ENCODE data around the gene MC3R.

Gene MC3R

DNA sequence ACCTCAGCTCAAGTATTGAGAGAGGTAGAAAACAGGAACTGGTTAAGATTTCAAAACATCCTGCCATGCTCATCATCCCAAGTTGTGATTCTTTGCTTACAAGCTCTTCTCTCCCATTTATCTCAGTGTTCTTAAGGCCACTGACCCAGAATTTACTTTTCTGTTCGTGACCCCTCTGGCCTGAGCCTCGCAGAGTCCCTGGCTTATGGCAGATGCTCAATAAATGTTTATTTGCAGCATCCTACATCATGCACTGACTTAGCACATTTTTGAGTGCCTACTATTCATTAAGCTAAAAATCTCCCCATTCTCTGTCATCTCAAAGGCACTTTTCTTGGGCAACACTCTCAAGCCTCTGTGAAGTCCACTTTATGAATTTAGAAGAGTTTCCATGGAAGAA, 33.4 kb upstream of the MC3R start:
- no peak for TF ChIP-seq SIN3A (IDR thresholded peaks at IDR 0.05; ENCODE audit: borderline replicate concordance, insufficient read depth, low read length)
- TF ChIP-seq, protein P1, sequence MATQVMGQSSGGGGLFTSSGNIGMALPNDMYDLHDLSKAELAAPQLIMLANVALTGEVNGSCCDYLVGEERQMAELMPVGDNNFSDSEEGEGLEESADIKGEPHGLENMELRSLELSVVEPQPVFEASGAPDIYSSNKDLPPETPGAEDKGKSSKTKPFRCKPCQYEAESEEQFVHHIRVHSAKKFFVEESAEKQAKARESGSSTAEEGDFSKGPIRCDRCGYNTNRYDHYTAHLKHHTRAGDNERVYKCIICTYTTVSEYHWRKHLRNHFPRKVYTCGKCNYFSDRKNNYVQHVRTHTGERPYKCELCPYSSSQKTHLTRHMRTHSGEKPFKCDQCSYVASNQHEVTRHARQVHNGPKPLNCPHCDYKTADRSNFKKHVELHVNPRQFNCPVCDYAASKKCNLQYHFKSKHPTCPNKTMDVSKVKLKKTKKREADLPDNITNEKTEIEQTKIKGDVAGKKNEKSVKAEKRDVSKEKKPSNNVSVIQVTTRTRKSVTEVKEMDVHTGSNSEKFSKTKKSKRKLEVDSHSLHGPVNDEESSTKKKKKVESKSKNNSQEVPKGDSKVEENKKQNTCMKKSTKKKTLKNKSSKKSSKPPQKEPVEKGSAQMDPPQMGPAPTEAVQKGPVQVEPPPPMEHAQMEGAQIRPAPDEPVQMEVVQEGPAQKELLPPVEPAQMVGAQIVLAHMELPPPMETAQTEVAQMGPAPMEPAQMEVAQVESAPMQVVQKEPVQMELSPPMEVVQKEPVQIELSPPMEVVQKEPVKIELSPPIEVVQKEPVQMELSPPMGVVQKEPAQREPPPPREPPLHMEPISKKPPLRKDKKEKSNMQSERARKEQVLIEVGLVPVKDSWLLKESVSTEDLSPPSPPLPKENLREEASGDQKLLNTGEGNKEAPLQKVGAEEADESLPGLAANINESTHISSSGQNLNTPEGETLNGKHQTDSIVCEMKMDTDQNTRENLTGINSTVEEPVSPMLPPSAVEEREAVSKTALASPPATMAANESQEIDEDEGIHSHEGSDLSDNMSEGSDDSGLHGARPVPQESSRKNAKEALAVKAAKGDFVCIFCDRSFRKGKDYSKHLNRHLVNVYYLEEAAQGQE (IDR thresholded peaks at IDR 0.05; ENCODE audit: insufficient read depth in 1 of 2, low read depth in 2 of 2, low read length in 2 of 2): no peak
- no peak for TF ChIP-seq POLR2AphosphoS5 (IDR thresholded peaks at IDR 0.05; ENCODE audit: low read depth, low read length)
- no peak for TF ChIP-seq FOXP2 (optimal IDR thresholded peaks at IDR 0.05; ENCODE audit: borderline replicate concordance, extremely low read depth, extremely low read length, insufficient read depth)
- TF ChIP-seq TAF1 (IDR thresholded peaks at IDR 0.05; ENCODE audit: borderline replicate concordance, insufficient read depth, low read length): no peak

DNA sequence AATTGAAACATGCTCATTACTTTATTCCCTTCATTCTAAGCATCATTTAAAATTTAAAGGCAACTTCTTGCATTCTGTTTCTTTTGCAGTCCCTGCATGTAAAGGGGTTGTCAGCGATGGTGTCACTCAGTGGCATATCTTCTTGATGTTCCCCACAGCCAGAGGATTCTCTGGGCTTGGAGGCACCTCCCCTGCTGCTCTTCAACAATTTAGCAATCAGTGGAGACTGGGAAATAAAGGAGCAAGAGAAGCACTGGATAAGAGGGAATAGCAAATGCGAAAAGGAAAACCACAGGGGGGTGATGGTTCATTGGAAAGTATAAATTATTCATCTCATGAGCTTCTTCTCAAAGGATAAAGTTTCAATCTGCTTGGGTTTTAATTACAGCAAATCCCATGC, 30.7 kb upstream of the MC3R start:
- no peak for TF ChIP-seq SIN3A (IDR thresholded peaks at IDR 0.05; ENCODE audit: borderline replicate concordance, insufficient read depth, low read length)
- TF ChIP-seq FOXP2 (optimal IDR thresholded peaks at IDR 0.05; ENCODE audit: borderline replicate concordance, extremely low read depth, extremely low read length, insufficient read depth): no peak
- TF ChIP-seq, protein P1 (IDR thresholded peaks at IDR 0.05; ENCODE audit: insufficient read depth in 1 of 2, low read depth in 2 of 2, low read length in 2 of 2): no peak
- no peak for TF ChIP-seq TAF1 (IDR thresholded peaks at IDR 0.05; ENCODE audit: borderline replicate concordance, insufficient read depth, low read length)
- no peak for TF ChIP-seq POLR2AphosphoS5 (IDR thresholded peaks at IDR 0.05; ENCODE audit: low read depth, low read length)

DNA sequence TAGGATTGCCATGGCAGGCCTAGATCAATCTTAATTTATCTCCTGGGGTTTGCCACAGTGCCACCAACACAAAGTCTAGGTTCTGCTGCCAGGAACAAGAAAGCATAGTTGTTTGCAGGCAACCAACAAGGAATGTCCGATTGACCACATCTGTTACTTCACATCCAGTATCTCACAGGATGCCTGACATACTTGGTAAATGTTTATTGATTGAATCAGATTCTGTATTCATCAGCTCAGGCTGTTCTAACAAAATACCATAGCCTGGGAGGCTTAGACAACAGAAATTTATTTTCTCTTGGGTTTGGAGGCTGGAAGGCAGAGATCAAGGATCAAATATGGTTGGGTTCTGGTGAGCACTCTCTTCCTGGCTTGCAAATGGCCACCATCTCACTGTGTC, 26.3 kb upstream of the MC3R start:
- no peak for TF ChIP-seq FOXP2 (optimal IDR thresholded peaks at IDR 0.05; ENCODE audit: borderline replicate concordance, extremely low read depth, extremely low read length, insufficient read depth)
- TF ChIP-seq, protein P1 (IDR thresholded peaks at IDR 0.05; ENCODE audit: insufficient read depth in 1 of 2, low read depth in 2 of 2, low read length in 2 of 2): no peak
- no peak for TF ChIP-seq SIN3A (IDR thresholded peaks at IDR 0.05; ENCODE audit: borderline replicate concordance, insufficient read depth, low read length)
- no peak for TF ChIP-seq TAF1 (IDR thresholded peaks at IDR 0.05; ENCODE audit: borderline replicate concordance, insufficient read depth, low read length)
- TF ChIP-seq POLR2AphosphoS5 (IDR thresholded peaks at IDR 0.05; ENCODE audit: low read depth, low read length): no peak

- TF ChIP-seq SIN3A (IDR thresholded peaks at IDR 0.05; ENCODE audit: borderline replicate concordance, insufficient read depth, low read length) (no peak), TAF1 (IDR thresholded peaks at IDR 0.05; ENCODE audit: borderline replicate concordance, insufficient read depth, low read length) (no peak), FOXP2 (optimal IDR thresholded peaks at IDR 0.05; ENCODE audit: borderline replicate concordance, extremely low read depth, extremely low read length, insufficient read depth) (no peak), POLR2AphosphoS5 (IDR thresholded peaks at IDR 0.05; ENCODE audit: low read depth, low read length) (no peak)
- TF ChIP-seq, protein P1 (IDR thresholded peaks at IDR 0.05; ENCODE audit: insufficient read depth in 1 of 2, low read depth in 2 of 2, low read length in 2 of 2): no peak
These were observed 25.6 kb upstream of the MC3R start for GRCh38 chr20:56222945-56223344.

GRCh38 chr20:56223352-56223751, 25.2 kb upstream of the MC3R start:
- TF ChIP-seq SIN3A (IDR thresholded peaks at IDR 0.05; ENCODE audit: borderline replicate concordance, insufficient read depth, low read length): no peak
